A549 treated with AZD9567 at 1 μM for 4 hours (cell line): Measurements from ENCODE around the gene IFNA6. TPM values are rescaled to one million over a fixed set of nuclear protein-coding genes. Genes with fewer than 3 reads are reported as not detected.

ENCODE experiments used
- total RNA-seq: library from RNA; stranded (reverse); fragments of 200-300 nt; extraction: Qiagen RNA extraction; gene quantifications from 5 replicates; pipeline ENCODE4 v1.2.3, GENCODE V29; 2022; ENCODE audit not compliant: insufficient read depth

Gene IFNA6
- not detected in 5 replicates for total RNA-seq

GRCh38 chr9:21350787-21351186 is at the start of gene IFNA6:
IFNA6 (minus strand) TSS chr9:21350887; CDS start chr9:21350887, 0 bp downstream.

GRCh38 chr9:21385131-21385670 is 34.5 kb upstream of the IFNA6 start, which contains the start of gene IFNA2:
IFNA2 (minus strand) TSS chr9:21385398; CDS start chr9:21385329, 69 bp downstream.

GRCh38 chr9:21367957-21368356 is 17.3 kb upstream of the IFNA6 start, which contains the start of gene IFNA13:
IFNA13 (minus strand) TSS chr9:21368057; CDS start chr9:21368010, 47 bp downstream.

GRCh38 chr9:21334701-21335632 is 15.7 kb downstream of the IFNA6 start, which contains the start of gene KLHL9:
KLHL9 (minus strand) TSS chr9:21335404; CDS start chr9:21334859, 545 bp downstream.

GRCh38 chr9:21305213-21305612 is 45.5 kb downstream of the IFNA6 start, which contains the start of gene IFNA5:
IFNA5 (minus strand) TSS chr9:21305313; CDS start chr9:21305256, 57 bp downstream.

Other genes with a start within 250 kb of the IFNA6 start
- gene IFNW1, start 209.1 kb downstream of the IFNA6 start, total RNA-seq: not detected in 5 replicates
- gene IFNA21, start 184.2 kb downstream of the IFNA6 start, total RNA-seq: not detected in 5 replicates
- gene IFNA4, start 163.3 kb downstream of the IFNA6 start, total RNA-seq: not detected in 5 replicates
- gene IFNA7, start 148.7 kb downstream of the IFNA6 start, total RNA-seq: not detected in 5 replicates
- gene IFNA10, start 143.7 kb downstream of the IFNA6 start, total RNA-seq: not detected in 5 replicates
- not detected in 5 replicates for gene IFNA16, start 133.6 kb downstream of the IFNA6 start, total RNA-seq
- gene IFNA17, start 122.7 kb downstream of the IFNA6 start, total RNA-seq: not detected in 5 replicates
- not detected in 5 replicates for gene IFNA14, start 110.9 kb downstream of the IFNA6 start, total RNA-seq
- gene IFNA5, start 45.6 kb downstream of the IFNA6 start, total RNA-seq: not detected in 5 replicates
- gene KLHL9, start 15.5 kb downstream of the IFNA6 start, total RNA-seq: 13.9 to 17.9 TPM (median 17.6 TPM) in 5 replicates
- not detected in 5 replicates for gene IFNA13, start 17.2 kb upstream of the IFNA6 start, total RNA-seq
- gene IFNA2, start 34.5 kb upstream of the IFNA6 start, total RNA-seq: not detected in 5 replicates
- gene IFNA8, start 58.2 kb upstream of the IFNA6 start, total RNA-seq: not detected in 5 replicates
- gene IFNA1, start 89.6 kb upstream of the IFNA6 start, total RNA-seq: not detected in 5 replicates
- 1.2 to 1.4 TPM (median 1.3 TPM) in 4 of 5 replicates, not detected in the other for gene IFNE, start 131.4 kb upstream of the IFNA6 start, total RNA-seq